ENCODE data around the gene PRPF38B. TPM values are rescaled to one million over a fixed set of nuclear protein-coding genes. Genes with fewer than 3 reads are reported as not detected.
A peak's percentile ranks its signal among the peaks of the same experiment; 100 is the strongest.

PRPF38B gene
- total RNA-seq, 4 donors from 2014 or later: 11.7 to 56.4 (median 39.2) TPM

DNA sequence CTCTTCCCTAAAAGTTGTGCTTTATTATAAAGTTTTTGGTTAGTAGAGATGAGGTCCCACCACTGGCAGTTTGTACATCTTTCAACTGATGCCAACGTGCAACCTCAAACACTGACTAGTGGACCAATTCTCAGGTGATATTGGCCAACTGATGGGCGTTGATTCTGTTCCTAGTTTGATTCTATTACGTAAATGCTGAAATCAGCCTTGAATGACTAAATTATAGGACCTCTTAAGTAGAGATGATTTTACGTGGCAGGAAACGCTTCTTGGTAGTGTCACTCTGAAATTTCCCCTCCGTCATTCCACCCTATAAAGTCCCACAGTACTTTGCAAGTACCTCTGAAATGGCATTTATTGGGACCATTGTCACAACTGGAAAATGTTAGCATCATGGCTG, 11.8 kb downstream of the PRPF38B start:
- peaks cover 0 to 11% (median 2%) of the 10 kb centered on the region in 4 donors for H3K4me1 ChIP-seq
- 43 to 52% methylated on average over 4 to 6 of the region's 6 CpGs for WGBS, 2 donors (ENCODE audit: low coverage in 1 of 2)
- no peaks in the 10 kb centered on the region for H3K9me3 ChIP-seq
- no peak overlapping the region for H3K4me3 ChIP-seq
- in situ Hi-C loops (cut with MboI; ENCODE audit: low pct_ligation_motif_present in 1 of 4, low pct_unique_long_range_greater_than_20kb in 1 of 4, low sequenced_read_pairs in 3 of 4): no loop called here
- H3K27me3 ChIP-seq: no peaks in the 10 kb centered on the region
- no peak overlapping the region for H3K27ac ChIP-seq
- H3K36me3 ChIP-seq: peaks cover 0 to 31% (median 10%) of the 10 kb centered on the region in 4 donors
- no peak for DNase-seq
- intact Hi-C loops (cut with DNase I; ENCODE audit: low total_unique reads): no loop called here
- TF ChIP-seq POLR2A (IDR thresholded peaks at IDR 0.05) (no peak), POLR2AphosphoS5 (IDR thresholded peaks at IDR 0.05) (no peak)
- TF ChIP-seq, protein P1, sequence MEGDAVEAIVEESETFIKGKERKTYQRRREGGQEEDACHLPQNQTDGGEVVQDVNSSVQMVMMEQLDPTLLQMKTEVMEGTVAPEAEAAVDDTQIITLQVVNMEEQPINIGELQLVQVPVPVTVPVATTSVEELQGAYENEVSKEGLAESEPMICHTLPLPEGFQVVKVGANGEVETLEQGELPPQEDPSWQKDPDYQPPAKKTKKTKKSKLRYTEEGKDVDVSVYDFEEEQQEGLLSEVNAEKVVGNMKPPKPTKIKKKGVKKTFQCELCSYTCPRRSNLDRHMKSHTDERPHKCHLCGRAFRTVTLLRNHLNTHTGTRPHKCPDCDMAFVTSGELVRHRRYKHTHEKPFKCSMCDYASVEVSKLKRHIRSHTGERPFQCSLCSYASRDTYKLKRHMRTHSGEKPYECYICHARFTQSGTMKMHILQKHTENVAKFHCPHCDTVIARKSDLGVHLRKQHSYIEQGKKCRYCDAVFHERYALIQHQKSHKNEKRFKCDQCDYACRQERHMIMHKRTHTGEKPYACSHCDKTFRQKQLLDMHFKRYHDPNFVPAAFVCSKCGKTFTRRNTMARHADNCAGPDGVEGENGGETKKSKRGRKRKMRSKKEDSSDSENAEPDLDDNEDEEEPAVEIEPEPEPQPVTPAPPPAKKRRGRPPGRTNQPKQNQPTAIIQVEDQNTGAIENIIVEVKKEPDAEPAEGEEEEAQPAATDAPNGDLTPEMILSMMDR (IDR thresholded peaks at IDR 0.05): no peak

DNA sequence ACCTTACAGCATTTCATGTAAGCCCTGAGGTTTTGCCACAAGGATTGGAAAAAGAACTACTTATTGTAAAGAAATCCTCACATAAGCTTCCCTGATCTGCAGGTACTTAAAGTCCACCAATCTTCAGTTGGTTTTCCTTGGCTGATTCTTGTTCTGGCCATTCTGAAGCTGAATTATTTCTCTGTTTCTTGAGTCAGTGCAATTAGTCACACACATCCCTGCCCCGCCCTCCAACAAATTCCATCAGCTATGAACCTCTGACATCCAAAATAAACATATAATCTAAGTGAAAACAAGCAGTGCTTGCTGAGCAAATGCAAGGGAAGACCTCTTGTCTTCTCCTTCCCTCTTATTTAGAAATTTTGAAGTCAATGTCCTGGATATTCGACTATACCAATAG, 12.4 kb downstream of the PRPF38B start:
- DNase-seq: no peak
- 52% methylated on average over 2 of the region's 2 CpGs; no CpG with 5 or more reads in 1 of the 2 donors for WGBS, 2 donors (ENCODE audit: low coverage in 1 of 2)

DNA sequence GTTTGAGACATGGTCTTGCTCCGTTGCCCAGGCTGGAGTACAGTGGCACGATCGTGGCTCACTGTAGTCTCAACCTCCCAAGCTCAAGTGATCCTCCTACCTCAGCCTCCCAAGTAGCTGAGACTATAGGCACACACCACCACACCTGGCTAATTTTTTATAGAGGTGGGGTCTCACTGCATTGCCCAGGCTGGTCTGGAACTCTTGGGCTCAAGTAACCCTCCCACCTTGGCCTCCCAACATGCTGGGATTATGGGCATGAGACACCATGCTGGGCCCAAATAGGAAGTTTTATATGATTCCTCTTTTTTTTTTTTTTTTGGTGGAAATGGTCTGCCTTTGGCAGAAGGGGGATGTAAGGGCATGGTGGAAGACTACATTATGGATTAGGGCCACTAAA, 14.5 kb downstream of the PRPF38B start:
- no peak for TF ChIP-seq EP300 (IDR thresholded peaks at IDR 0.05; ENCODE audit: low read depth)
- TF ChIP-seq POLR2A (IDR thresholded peaks at IDR 0.05): no peak
- TF ChIP-seq, protein P1 (IDR thresholded peaks at IDR 0.05): no peak
- no peak for TF ChIP-seq POLR2AphosphoS5 (IDR thresholded peaks at IDR 0.05)
- Histone ChIP-seq H3K27me3 (no peaks in the 10 kb centered on the region), H3K36me3 (peaks cover 0 to 5% (median 0%) of the 10 kb centered on the region in 4 donors), H3K27ac (no peak overlapping the region), H3K9me3 (no peaks in the 10 kb centered on the region), H3K4me3 (no peak overlapping the region), H3K4me1 (peaks cover 0 to 11% (median 2%) of the 10 kb centered on the region in 4 donors)
- WGBS, 2 donors (ENCODE audit: low coverage in 1 of 2): 96 to 98% methylated on average over 3 of the region's 3 CpGs
- intact Hi-C loops (cut with DNase I; ENCODE audit: low total_unique reads) (no loop called here), in situ Hi-C loops (cut with MboI; ENCODE audit: low pct_ligation_motif_present in 1 of 4, low pct_unique_long_range_greater_than_20kb in 1 of 4, low sequenced_read_pairs in 3 of 4) (no loop called here)
- no peak for DNase-seq

More for the DNA sequence above, 12.4 kb downstream of the PRPF38B start:
- no peak overlapping the region for H3K4me3 ChIP-seq
- no peak overlapping the region for H3K27ac ChIP-seq
- peaks cover 0 to 11% (median 2%) of the 10 kb centered on the region in 4 donors for H3K4me1 ChIP-seq
- peaks cover 0 to 25% (median 7%) of the 10 kb centered on the region in 4 donors for H3K36me3 ChIP-seq
- H3K27me3 ChIP-seq: no peaks in the 10 kb centered on the region
- intact Hi-C loops (cut with DNase I; ENCODE audit: low total_unique reads): no loop called here
- TF ChIP-seq POLR2A (IDR thresholded peaks at IDR 0.05): no peak
- TF ChIP-seq EP300 (IDR thresholded peaks at IDR 0.05; ENCODE audit: low read depth): no peak
- TF ChIP-seq, protein P1 (IDR thresholded peaks at IDR 0.05): no peak
- TF ChIP-seq POLR2AphosphoS5 (IDR thresholded peaks at IDR 0.05): no peak
- H3K9me3 ChIP-seq: no peaks in the 10 kb centered on the region
- in situ Hi-C loops (cut with MboI; ENCODE audit: low pct_ligation_motif_present in 1 of 4, low pct_unique_long_range_greater_than_20kb in 1 of 4, low sequenced_read_pairs in 3 of 4): no loop called here

DNA sequence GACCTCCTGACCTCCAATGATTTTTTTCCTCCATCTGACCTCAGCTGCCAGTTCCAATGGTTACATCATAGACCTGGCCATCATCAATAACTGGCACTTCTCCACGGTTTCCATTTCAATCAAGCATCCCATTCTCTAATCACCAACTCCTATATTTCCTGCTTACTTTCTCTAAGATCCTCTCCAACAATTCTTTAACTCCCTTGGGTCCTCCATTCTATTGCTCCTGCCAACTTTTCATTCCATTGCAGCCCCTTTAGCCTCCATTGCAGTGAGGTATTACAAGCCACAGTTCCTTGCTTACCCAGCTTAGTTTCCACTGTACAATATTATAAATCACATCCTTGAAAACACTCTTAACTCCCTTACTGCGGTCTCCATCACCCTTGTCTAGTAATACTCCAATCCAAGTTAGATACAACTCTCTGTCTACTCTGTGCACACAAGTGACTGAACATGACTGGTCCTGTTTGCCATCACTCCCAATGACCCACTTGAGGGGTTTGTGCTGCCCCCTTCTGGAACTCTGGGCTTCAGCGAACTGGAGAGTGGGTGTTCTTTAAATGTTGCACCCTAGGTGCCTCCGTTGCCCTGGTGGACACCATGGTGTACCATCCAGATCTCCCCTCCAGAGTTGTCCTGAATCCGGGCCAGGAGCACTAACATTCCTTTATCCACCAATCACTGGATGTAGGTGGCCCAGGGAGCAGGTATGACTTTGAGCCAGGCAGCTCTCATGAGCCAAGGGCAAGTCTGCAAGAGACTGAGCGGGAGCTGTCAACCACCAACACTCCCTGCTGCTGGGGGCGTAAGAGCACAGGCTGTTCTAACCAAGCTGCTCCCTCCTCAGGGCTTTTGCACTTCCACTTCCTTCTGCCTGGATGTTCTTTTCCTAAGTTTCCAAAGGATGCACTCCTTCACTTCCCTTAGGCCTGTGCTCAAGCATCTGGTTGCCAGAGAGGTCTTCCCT, 16.9 kb downstream of the PRPF38B start:
- H3K4me1 ChIP-seq: peaks cover 0 to 11% (median 2%) of the 10 kb centered on the region in 4 donors
- H3K36me3 ChIP-seq: no peaks in the 10 kb centered on the region
- intact Hi-C loops (cut with DNase I; ENCODE audit: low total_unique reads) (no loop called here), in situ Hi-C loops (cut with MboI; ENCODE audit: low pct_ligation_motif_present in 1 of 4, low pct_unique_long_range_greater_than_20kb in 1 of 4, low sequenced_read_pairs in 3 of 4) (no loop called here)
- TF ChIP-seq, protein P1 (IDR thresholded peaks at IDR 0.05): peak in 1 of 5 experiments; percentile 9
- TF ChIP-seq EP300 (IDR thresholded peaks at IDR 0.05; ENCODE audit: low read depth): no peak
- WGBS, 2 donors (ENCODE audit: low coverage in 1 of 2): 68 to 81% methylated on average over 3 to 7 of the region's 7 CpGs
- H3K4me3 ChIP-seq: no peak overlapping the region
- no peaks in the 10 kb centered on the region for H3K9me3 ChIP-seq
- no peaks in the 10 kb centered on the region for H3K27me3 ChIP-seq
- no peak overlapping the region for H3K27ac ChIP-seq
- DNase-seq: peak; percentile 26

Measured in transverse colon (tissue), 4 donors.